GM18519 (cell line): Measurements from ENCODE around the gene INTS13.
"Not testable (repeated sequence)": the region's sequence is repeated elsewhere in the genome, so short reads cannot be mapped to it uniquely, and the experiment has no call there.

ENCODE experiments used
- ATAC-seq: cut with Tn5 transposase; IDR thresholded peaks from one replicate; pipeline ENCODE4 v1.9.1; 2021; ENCODE audit warnings: mild to moderate bottlenecking, moderate library complexity; ENCODE audit not compliant: unreplicated experiment, low FRiP score

The INTS13 gene, protein sequence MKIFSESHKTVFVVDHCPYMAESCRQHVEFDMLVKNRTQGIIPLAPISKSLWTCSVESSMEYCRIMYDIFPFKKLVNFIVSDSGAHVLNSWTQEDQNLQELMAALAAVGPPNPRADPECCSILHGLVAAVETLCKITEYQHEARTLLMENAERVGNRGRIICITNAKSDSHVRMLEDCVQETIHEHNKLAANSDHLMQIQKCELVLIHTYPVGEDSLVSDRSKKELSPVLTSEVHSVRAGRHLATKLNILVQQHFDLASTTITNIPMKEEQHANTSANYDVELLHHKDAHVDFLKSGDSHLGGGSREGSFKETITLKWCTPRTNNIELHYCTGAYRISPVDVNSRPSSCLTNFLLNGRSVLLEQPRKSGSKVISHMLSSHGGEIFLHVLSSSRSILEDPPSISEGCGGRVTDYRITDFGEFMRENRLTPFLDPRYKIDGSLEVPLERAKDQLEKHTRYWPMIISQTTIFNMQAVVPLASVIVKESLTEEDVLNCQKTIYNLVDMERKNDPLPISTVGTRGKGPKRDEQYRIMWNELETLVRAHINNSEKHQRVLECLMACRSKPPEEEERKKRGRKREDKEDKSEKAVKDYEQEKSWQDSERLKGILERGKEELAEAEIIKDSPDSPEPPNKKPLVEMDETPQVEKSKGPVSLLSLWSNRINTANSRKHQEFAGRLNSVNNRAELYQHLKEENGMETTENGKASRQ

DNA sequence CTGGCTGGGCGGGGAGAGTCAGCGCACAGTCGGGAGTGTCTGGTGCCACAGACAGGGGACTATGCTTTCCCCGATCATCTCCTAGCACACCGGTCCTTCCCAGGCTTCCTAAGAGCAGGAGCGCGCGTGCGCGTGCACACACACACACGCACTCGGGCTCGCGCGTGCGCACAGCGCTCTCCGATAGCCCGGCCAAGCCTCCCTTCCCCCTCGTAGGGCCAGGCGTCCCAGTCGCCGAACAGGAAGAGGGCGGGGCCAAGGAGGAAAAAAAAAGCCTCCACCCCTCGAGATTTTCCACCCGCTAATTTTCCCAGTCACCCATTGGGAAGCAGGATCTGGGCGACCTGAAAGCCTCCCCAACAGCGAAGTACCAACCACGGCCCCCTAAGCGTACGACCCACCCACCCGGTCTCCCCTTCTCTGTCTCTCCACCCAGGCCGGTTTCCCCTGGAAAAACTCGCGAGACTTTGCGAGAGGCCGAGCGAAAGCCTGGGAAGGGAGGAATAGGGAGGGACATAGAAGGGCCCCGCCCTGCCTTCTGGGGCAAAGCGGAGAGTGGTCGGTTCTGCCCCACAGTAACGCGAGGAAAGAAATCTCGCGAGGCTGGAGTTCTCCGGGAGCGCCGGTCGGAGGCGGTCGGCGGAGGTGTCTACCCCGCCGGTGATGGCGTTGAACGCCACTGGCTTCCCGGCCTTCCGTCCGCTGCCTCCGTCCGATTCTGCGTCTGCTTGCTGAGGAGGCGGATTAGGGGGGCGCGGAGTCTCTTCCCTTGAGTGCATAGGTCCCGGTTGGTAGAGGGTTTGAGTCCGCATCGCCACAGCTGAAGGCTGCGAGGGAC lies at the start of gene INTS13, which contains the start of gene FGFR1OP2:
TSS of gene INTS13 (minus strand) at position 119 of the 838 bp plus-strand sequence. CDS start 1,178 bp downstream, outside the sequence.
TSS of gene FGFR1OP2 (plus strand) at position 608 of the 838 bp plus-strand sequence. CDS start 15,689 bp downstream, outside the sequence.
- ATAC-seq = peak; percentile 75

DNA sequence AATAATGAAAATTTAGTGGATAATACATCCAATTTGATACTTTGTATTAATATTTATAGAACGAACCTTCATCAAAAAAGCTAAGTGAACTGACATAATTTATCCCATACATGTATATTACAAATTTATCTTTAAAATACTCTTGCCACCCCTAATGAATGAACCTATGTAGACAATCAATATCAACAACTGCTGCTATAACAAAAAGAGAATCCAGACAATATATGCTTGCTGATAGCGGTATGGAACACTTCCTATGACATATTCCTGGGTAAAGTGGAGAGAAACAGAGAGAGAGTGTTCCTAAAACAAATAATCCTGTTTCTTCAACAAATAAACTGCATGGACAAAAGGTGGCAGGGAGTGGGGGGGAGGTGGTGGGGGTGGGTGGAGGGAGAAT lies 45.1 kb upstream of the INTS13 start:
- no peak for ATAC-seq

DNA sequence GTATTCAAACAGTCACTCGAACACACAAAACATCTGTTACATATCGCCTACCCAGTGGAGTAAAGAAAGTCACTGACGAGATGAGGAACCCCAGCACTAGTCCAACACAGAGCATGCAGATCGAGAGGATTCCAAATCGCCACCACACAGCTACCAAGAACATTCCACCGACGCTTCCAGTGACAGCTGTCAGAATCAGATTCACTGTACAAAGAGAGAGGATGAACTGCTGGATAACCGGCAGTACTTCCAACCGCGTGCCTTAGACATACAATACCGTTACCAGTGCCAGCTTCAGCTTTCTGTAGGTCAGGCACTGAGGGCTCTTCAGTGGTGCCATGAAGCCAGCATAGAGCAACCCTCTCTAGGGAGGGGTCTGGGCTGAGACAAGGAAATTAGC lies 42.0 kb upstream of the INTS13 start:
- ATAC-seq = no peak

DNA sequence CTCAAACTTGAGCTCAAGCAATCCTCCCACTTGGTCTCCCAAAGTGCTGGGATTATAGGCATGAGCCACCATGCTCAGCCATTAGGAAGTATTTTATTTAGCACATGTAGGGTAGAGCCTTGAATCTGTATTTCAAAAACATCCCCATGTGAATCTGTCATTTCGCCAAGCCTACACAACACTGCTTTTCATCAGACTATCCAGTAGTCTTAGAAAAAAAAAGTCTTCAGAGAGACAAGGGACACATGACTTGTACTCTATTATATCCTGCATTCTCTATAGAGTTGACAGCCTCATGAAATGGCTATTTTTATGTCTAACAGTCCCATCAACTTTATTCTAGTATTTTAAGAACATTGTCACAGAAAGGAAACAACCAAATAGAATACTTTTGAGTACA lies 41.0 kb upstream of the INTS13 start:
- ATAC-seq = no peak

DNA sequence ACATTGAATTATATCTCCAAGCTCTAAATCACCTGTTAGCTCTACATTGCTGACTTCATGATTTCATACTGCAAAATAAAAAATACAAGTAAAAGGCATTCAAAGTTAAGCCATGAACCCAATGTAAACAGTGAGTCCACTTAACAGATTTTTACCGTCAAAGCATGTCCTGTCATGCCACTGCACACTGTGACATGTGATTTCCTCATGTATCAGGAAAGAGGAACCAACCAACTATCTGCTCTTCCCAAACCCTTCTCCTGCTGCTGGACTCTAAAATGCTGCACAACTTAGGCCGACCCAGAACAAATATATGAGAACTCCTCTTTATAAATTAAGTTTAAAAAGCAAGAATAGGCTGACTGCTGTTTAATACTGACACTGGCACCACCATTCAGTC lies 38.9 kb upstream of the INTS13 start:
- ATAC-seq = no peak

DNA sequence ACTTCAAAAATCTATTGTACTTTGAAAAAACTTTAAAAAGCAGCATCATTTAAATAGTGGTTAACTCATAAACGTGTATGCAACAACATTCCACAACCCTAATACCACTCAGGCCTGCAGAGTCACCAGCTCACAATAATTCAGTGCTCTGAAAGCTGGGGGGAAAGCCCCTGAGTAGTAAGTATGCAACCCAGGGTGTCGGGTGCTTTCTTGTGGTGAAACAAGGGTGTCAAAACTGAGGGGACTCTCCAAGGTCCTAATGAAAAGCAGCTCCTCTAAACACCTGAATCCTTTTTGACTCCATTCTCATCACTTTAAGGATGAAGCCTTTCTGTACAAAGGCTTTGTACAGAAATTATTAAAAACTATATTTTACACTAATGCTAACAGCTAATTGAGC lies 34.2 kb upstream of the INTS13 start:
- peak; percentile 89 for ATAC-seq

DNA sequence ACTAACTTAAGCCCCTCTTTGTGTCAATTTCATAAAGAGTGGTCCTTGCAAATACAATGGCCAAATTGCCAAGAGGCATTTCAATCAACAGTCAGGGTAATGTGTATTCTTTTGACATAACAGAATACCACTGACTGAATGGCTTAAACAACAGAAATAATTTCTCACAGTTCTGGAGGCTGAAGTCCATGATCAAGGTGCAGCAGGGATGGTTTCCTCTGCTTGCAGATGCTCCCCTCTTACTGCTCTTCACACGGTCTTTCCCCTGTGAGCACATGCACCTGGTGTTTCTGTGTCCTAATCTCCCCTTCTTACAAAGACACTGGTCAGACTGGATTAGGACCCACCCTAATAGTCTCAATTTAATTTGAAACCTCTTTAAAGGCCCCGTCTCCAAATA lies 32.4 kb upstream of the INTS13 start:
- ATAC-seq = no peak

DNA sequence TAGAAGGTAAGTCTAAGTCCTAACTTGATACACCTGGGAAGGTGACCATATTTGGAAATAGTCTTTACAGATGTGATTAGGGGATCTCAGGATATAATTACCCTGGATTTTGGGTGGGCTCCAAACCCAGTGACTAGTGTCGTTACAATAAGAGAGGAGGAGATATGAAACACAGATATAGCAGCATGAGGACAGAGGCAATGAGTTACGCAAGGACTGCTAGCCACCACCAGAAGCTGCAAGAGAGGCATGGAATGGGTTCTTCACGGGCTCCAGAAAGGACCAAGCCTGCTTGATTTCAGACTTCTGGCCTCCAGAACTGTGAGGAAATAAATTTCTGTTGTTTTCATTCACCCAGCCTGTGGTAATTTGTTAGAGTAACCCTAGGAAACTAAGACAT lies 29.1 kb upstream of the INTS13 start:
- ATAC-seq = no peak

DNA sequence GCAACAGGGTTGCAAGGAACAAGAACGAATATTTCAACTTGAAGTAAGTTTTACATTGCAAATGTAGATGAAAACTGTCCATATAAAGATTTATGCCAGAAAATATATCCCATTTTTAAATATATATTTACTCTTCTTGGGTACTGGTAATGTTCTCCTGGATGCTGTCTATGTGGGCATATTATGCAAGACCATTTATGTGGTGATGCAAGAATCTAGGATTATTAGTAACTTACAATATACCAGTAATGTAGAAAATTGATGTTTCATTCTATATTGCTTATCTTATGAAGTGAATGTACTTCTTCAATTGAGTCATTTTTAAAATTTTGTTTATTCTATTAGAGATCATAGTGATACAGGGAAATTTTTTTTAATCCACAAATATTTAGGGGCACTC lies 25.6 kb upstream of the INTS13 start:
- ATAC-seq = no peak

DNA sequence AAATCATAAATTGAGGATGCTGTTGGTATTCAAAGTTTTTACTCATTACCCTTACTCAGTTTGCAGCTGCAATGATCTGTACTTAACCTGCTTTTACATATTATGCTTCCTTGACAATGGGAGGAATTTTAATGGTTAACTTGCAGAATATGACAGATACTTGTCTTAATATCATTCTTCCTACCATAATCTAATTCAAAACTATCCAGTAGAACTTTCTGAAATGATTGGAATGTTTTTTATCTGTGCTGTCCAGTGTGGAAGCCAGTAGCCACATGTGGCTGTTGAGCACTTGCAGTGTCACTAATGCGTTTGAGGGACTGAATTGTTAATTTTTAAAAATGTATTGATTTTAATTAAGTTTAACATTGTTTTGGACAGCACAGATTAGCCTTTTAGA lies 24.0 kb upstream of the INTS13 start:
- no peak for ATAC-seq

DNA sequence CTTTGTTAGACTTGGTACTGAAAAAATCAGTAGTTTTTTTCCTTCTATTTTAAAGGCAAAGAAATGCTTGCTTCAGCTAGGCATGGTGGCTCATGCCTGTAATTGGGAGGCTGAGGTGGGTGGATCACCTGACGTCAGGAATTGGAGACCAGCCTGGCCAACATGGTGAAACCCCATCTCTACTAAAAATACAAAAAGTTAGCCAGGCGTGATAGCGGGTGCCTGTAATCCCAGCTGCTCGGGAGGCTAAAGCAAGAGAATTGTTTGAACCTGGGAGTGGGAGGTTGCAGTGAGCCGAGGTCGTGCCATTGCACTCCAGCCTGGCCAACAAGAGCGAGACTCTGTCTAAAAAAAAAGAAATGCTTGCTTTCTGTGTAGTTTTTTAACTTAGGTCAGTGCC lies 23.6 kb upstream of the INTS13 start:
- ATAC-seq = not testable (repeated sequence)

DNA sequence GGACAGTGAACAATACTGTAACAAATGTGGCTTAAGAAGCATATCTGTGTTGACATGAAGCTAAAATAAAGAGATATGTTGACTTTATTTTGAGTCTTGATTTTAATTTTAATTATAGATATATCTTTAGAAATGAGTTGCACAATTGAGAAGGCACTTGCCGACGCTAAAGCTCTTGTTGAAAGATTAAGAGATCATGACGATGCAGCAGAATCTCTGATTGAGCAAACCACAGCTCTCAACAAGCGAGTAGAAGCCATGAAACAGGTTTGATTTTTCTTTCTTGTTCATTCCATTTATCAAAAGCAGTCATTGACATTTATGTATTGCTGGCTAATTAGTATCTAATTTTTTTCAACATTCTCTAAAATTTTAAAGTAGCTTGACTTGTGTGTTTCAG lies 16.2 kb upstream of the INTS13 start:
- no peak for ATAC-seq

DNA sequence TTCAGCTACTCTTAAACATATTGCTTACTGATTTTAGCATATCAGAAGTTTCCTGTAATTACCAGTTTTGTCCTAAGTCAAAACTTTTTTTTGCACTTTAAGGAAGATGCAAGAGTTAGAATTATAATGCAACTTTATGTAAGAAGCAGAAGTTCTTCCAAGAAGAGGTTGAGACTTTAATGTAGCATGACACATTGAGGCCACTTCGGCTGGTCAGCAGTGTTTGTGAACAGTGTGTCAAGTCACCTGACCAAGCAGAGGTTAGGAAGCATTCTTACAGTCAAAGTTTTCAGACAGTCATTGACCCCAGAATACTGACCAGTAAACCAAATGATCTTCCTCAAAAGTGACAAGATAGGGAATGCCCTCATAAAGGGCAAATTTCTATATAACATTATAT lies 15.7 kb upstream of the INTS13 start:
- no peak for ATAC-seq

DNA sequence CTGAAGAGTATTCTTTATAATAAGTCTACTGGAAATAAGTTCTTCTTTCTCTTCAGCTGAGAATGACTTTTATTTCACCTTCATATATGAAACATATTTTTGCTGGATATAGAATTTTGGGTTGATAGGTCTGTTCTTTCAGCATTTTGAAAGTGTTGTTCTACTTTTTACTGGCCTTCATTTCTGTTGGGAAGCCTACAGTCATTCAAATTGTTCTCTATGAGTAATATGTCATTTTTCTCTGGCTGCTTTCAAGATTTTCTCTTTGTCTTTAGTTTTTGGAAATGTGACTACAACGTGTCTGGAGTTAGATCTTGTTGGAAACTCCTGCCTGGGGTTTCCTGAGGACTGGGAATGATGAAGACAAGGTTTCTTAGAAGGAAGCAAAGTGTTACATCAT lies 10.5 kb upstream of the INTS13 start:
- ATAC-seq = no peak

DNA sequence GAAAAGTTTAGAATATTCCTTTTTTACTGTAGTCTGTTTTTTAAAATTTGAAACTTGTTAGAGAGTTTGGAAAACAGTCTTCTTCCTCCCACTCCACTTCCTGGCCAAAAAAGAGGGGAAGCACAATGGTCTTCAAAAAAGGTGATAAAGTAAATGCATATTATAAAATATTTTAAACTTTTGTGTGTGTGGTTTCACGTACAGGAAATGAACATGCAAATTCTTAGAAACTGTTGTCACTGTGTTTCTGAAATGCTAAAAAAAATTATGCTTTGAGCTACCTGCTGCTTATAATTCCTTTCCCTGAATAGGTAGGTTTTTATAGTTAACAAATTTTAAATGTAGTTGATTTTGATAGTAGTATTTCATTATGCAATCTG lies 3.4 kb upstream of the INTS13 start:
- no peak for ATAC-seq

DNA sequence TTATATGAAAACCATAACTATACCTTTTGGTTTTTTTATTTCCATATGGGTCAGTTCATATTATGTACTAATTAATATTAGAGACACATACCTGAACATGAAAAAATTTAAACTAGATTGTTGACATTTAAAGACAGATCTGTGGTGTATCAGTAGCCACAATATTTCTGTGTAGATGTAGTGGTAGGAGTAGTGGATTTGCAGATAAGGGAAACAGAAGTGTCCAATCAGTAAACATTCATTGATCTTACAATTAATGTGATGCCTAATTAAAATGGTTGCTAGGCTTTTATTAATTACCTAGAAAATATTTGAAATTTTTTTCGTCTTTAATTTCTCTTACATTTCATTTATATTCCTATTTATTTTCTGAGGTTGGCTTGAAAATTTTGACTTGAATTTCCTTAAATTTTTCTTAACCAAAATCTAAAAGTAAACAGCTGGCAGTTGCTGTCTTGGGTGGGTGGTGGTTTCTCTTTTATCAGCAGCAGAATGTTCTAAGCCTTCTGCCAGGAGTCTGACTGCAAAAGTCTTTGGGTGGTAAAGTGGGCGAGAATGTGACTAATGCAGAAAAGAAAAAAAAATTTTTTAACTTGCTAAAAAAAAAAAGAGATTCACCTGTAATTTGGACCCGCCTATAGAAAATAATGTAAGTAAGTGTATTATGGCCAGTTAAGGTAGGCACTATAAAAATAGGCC lies 2.9 kb upstream of the INTS13 start:
- no peak for ATAC-seq

DNA sequence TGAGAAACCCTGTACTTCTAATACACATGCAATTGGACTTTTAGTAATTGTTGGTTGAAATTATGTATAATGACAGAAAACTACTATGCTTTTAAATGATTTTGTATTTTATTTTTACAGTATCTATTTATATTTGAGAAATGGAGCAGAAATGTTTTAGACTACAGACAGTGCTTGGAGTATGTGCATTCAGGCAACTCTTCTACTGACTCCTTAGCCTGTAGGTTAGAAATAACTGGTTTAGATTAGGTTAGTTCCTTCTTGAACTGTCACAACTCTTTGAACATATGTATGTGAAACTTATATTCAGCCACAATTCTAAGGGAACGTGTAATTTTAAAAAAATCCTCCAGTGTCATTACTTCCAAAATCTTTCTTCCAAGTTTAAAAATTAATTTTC lies 2.2 kb upstream of the INTS13 start:
- no peak for ATAC-seq

DNA sequence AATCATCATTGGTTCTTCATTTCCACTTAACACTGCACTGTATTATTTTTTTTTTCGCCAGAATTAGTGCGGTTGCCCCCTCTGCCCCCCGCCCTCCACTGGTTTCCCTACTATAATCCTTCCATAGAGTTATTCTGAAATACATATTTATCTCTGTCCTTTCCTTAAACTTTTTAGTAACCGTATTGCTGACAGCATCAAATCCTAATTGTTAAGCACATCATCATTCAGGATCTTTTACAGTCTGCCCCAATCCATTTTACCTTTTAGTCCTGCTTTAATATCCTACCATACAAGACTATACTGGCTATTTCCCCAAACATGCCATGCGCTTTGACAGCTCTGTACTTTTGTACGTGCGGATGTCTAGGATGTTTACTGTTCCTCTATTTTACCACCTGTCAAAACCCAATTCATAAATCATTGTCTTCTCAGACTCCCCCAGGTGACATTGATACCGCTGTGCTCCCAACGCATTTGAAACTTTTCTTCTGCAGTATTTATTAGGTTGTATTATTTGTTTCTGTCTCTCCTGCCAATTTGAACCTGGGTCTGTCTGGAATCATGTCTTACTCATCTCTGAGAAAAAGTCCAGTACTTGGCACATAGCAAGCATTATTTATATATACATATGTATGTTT lies 1.5 kb upstream of the INTS13 start:
- no peak for ATAC-seq

DNA sequence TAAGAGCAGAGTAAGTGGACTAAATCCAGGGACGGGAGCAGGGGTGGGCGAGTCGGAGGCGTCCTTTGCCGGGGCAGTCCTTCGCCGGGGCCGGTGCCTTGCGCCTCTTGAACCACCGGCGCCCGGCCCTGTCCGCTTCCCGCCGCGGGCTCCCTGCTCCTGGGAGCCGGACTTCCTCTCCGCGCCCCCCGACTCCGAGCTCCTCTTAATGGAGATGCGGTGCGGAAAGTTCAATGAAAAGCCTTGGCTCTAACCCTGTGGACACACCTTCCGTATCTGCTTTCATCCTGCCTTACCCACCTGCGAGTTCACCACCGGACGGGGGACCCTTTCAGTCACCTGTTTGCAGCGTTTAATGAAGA lies 901 bp upstream of the INTS13 start:
- ATAC-seq = no peak

DNA sequence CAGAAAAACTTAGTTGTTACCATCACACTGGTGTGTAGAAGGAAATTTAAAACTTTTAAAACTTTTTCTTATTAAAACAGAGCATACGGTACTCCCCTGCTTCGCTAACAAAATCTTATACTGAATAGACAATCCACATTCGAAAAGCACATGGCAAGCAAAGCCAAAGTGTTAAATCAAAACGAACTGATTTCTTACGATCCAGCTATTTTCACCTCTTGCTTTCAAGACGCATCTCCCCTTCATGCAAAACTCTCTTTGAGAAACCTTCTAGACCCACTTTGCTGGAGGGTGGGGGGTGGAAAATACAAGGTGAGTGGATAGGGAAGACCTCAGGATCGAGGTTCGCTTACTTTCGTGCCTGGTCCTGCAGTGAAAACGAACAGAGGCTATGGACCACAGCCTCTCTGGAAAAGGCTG lies 328 bp downstream of the INTS13 start:
- no peak for ATAC-seq
